ENCODE results near the gene OR9G4.

DNA sequence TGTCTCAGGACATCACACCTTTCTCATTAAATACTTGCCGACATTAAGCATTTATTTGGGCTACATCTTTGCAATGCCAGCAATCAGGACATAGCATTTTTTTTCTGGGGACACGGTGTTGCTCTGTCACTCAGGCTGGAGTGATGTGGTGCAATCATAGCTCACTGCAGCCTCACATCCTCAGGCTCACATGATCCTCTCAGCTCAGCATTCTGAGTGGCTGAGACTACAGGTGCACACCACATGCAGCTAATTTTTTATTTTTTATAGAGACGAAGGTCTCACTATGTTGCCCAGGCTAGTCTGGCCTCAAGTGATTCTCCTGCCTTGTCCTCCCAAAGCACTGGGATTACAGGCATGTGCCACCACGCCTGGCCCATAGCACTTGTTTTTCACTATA, 28.0 kb downstream of the OR9G4 start:
- TF ChIP-seq, protein P1, sequence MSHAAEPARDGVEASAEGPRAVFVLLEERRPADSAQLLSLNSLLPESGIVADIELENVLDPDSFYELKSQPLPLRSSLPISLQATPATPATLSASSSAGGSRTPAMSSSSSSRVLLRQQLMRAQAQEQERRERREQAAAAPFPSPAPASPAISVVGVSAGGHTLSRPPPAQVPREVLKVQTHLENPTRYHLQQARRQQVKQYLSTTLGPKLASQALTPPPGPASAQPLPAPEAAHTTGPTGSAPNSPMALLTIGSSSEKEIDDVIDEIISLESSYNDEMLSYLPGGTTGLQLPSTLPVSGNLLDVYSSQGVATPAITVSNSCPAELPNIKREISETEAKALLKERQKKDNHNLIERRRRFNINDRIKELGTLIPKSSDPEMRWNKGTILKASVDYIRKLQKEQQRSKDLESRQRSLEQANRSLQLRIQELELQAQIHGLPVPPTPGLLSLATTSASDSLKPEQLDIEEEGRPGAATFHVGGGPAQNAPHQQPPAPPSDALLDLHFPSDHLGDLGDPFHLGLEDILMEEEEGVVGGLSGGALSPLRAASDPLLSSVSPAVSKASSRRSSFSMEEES (CRISPR knock-in tag; IDR thresholded peaks at IDR 0.05), result no peak
- no peak for TF ChIP-seq NFYB (CRISPR knock-in tag; IDR thresholded peaks at IDR 0.05)
- TF ChIP-seq CHD2 (IDR thresholded peaks at IDR 0.05; ENCODE audit: low read depth, low read length), result no peak
